Osteocyte (in vitro differentiated cells): ENCODE measurements around the gene AMBN. TPM values are rescaled to one million over a fixed set of nuclear protein-coding genes. Genes with fewer than 3 reads are reported as not detected.

Experiments used
- DNase-seq: peaks from one replicate; pipeline ENCODE4 v3.0.0; 2021; ENCODE audit warnings: mixed read lengths; ENCODE audit not compliant: unreplicated experiment; ENCODE audit errors: extremely low spot score
- H3K27ac Mint-ChIP-seq: one replicate; pipeline ENCODE4 v1.8.0; 2021; ENCODE audit warnings: mild to moderate bottlenecking, mixed read lengths; ENCODE audit not compliant: unreplicated experiment
- H3K27me3 Mint-ChIP-seq: one replicate; pipeline ENCODE4 v1.8.0; 2021; ENCODE audit warnings: mixed read lengths; ENCODE audit not compliant: unreplicated experiment
- H3K36me3 Mint-ChIP-seq: one replicate; pipeline ENCODE4 v1.8.0; 2021; ENCODE audit warnings: mixed read lengths; ENCODE audit not compliant: unreplicated experiment
- H3K4me1 Mint-ChIP-seq: one replicate; pipeline ENCODE4 v1.8.0; 2021; ENCODE audit warnings: mixed read lengths; ENCODE audit not compliant: unreplicated experiment
- H3K4me3 Mint-ChIP-seq: one replicate; pipeline ENCODE4 v1.8.0; 2021; ENCODE audit warnings: mild to moderate bottlenecking, moderate library complexity, mixed read lengths; ENCODE audit not compliant: unreplicated experiment
- H3K9me3 Mint-ChIP-seq: one replicate; pipeline ENCODE4 v1.8.0; 2021; ENCODE audit warnings: mixed read lengths; ENCODE audit not compliant: unreplicated experiment
- CTCF ChIP-seq: fragments of 200-600 bp; sonication (generic); IDR thresholded peaks from 2 replicates; pipeline ENCODE4 v1.5.0; 2021; ENCODE audit warnings: antibody characterized with exemption, mild to moderate bottlenecking, moderate library complexity
- long read RNA-seq: library from polyadenylated mRNA; unstranded; transcript quantifications from one replicate; pipeline ENCODE4 v2.0.0, GENCODE V29; 2021
- total RNA-seq: library from RNA; stranded (reverse); gene quantifications from 2 replicates; pipeline ENCODE4 v1.2.1, GENCODE V29; 2021

The AMBN gene, protein sequence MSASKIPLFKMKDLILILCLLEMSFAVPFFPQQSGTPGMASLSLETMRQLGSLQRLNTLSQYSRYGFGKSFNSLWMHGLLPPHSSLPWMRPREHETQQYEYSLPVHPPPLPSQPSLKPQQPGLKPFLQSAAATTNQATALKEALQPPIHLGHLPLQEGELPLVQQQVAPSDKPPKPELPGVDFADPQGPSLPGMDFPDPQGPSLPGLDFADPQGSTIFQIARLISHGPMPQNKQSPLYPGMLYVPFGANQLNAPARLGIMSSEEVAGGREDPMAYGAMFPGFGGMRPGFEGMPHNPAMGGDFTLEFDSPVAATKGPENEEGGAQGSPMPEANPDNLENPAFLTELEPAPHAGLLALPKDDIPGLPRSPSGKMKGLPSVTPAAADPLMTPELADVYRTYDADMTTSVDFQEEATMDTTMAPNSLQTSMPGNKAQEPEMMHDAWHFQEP
- not detected in 2 replicates for total RNA-seq
- long read RNA-seq: 0 reads

DNA sequence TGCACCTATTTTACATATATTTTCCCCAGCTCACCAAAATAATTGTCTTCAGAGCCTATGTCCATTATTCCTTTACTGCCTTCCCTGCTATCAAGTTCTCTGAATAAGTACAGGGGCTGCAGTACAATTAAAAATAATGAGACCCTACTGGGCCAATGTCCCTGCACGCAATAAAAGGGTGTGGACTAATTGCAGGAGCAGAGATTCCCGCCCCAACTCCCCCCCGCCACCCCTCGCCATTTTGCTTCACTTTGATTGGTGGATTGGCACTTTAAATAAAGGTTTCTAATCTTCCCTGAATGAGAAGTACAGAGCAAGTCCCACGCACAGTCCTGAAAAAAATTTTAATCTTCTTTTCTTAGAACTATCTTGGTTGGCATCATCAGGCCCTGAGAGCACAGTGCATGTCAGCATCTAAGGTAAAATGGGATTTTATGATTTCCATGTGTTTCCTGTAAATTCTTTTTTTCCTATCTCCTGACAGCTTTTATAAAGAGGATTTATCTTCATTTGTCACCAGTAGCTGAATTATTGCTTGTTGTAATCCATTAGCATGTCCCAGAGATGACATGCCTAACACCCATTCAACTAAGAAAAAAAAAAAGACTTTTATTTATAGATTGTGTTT lies at the start of gene AMBN:
Gene AMBN (plus strand): TSS at position 302 of the 628 bp plus-strand sequence. CDS start 103 bp downstream, at position 405.
- DNase-seq: no peak
- H3K27ac Mint-ChIP-seq: no peak within 1 kb of the TSS
- no peaks in the 10 kb centered on the region for H3K9me3 Mint-ChIP-seq
- no peak within 1 kb of the TSS for H3K4me3 Mint-ChIP-seq
- peaks cover 45% of the 10 kb centered on the region for H3K27me3 Mint-ChIP-seq
- no peaks in the 10 kb centered on the region for H3K36me3 Mint-ChIP-seq
- TF ChIP-seq CTCF: no peak
- H3K4me1 Mint-ChIP-seq: no peaks in the 10 kb centered on the region

- Mint-ChIP-seq H3K36me3 (no peaks in the 10 kb centered on the region), H3K9me3 (no peaks in the 10 kb centered on the region), H3K27ac (no peak overlapping the region), H3K27me3 (peaks cover 16% of the 10 kb centered on the region), H3K4me1 (no peaks in the 10 kb centered on the region), H3K4me3 (no peak overlapping the region)
- no peak for DNase-seq
- TF ChIP-seq CTCF: peak; percentile 65
Observed at GRCh38 chr4:70544279-70544868, 47.7 kb upstream of the AMBN start.

DNA sequence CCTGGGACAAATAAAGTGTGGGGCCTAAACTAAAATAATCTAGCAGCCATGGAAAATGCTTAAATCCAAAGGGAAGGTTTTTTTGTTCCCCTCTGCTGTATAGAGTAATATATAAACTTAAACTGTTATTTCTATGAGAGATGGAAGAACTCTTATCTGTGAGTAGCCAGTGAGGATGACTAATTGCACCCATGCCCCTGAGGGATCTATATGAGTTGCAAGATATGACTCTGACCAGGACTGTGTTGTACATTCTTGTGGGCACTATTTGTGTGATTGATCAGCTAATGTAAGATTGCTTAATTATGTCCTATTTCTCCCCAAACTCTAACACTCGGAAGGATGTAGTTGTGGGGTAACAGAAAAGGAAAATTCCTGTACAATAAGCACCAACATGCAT lies 35.2 kb upstream of the AMBN start:
- Mint-ChIP-seq H3K27ac (no peak overlapping the region), H3K9me3 (peaks cover 4% of the 10 kb centered on the region), H3K4me1 (peaks cover 6% of the 10 kb centered on the region), H3K36me3 (no peaks in the 10 kb centered on the region), H3K4me3 (no peak overlapping the region), H3K27me3 (peaks cover 12% of the 10 kb centered on the region)
- DNase-seq: no peak
- TF ChIP-seq CTCF: no peak

GRCh38 chr4:70559211-70559830 lies 32.7 kb upstream of the AMBN start:
- DNase-seq: no peak
- Mint-ChIP-seq H3K4me3 (no peak overlapping the region), H3K36me3 (no peaks in the 10 kb centered on the region), H3K9me3 (no peaks in the 10 kb centered on the region), H3K4me1 (peaks cover 6% of the 10 kb centered on the region), H3K27ac (no peak overlapping the region), H3K27me3 (peaks cover 2% of the 10 kb centered on the region)
- peak; percentile 84 for TF ChIP-seq CTCF
